ENCODE measurements around the gene UNC93A. TPM values are rescaled to one million over a fixed set of nuclear protein-coding genes. Genes with fewer than 3 reads are reported as not detected.

UNC93A gene
- total RNA-seq, 1 donor from 2014 or later, result not detected

- no peaks in the 10 kb centered on the region for H3K4me1 Mint-ChIP-seq (ENCODE audit: unreplicated experiment)
- H3K9me3 Mint-ChIP-seq (ENCODE audit: unreplicated experiment), result peaks cover 6% of the 10 kb centered on the region
- H3K4me3 Mint-ChIP-seq (ENCODE audit: unreplicated experiment), result no peak overlapping the region
- no peak for DNase-seq (ENCODE audit: extremely low spot score, unreplicated experiment)
- no peak overlapping the region for H3K27ac Mint-ChIP-seq (ENCODE audit: unreplicated experiment)
- H3K36me3 Mint-ChIP-seq (ENCODE audit: unreplicated experiment), result no peaks in the 10 kb centered on the region
- no peaks in the 10 kb centered on the region for H3K27me3 Mint-ChIP-seq (ENCODE audit: unreplicated experiment)
- no peak for TF ChIP-seq CTCF (IDR thresholded peaks at IDR 0.05)
Observed at GRCh38 chr6:167303675-167304625, 12.8 kb downstream of the UNC93A start.

GRCh38 chr6:167304912-167305311, 13.8 kb downstream of the UNC93A start:
- Mint-ChIP-seq H3K4me3 (ENCODE audit: unreplicated experiment) (no peak overlapping the region), H3K4me1 (ENCODE audit: unreplicated experiment) (no peaks in the 10 kb centered on the region), H3K27ac (ENCODE audit: unreplicated experiment) (no peak overlapping the region), H3K36me3 (ENCODE audit: unreplicated experiment) (no peaks in the 10 kb centered on the region), H3K9me3 (ENCODE audit: unreplicated experiment) (peaks cover 6% of the 10 kb centered on the region), H3K27me3 (ENCODE audit: unreplicated experiment) (no peaks in the 10 kb centered on the region)
- TF ChIP-seq CTCF (IDR thresholded peaks at IDR 0.05), result no peak
- DNase-seq (ENCODE audit: extremely low spot score, unreplicated experiment), result no peak

GRCh38 chr6:167305796-167306195, 14.7 kb downstream of the UNC93A start:
- DNase-seq (ENCODE audit: extremely low spot score, unreplicated experiment), result no peak
- H3K27me3 Mint-ChIP-seq (ENCODE audit: unreplicated experiment), result no peaks in the 10 kb centered on the region
- H3K9me3 Mint-ChIP-seq (ENCODE audit: unreplicated experiment), result peaks cover 6% of the 10 kb centered on the region
- H3K4me1 Mint-ChIP-seq (ENCODE audit: unreplicated experiment), result no peaks in the 10 kb centered on the region
- no peak overlapping the region for H3K27ac Mint-ChIP-seq (ENCODE audit: unreplicated experiment)
- no peaks in the 10 kb centered on the region for H3K36me3 Mint-ChIP-seq (ENCODE audit: unreplicated experiment)
- no peak for TF ChIP-seq CTCF (IDR thresholded peaks at IDR 0.05)
- no peak overlapping the region for H3K4me3 Mint-ChIP-seq (ENCODE audit: unreplicated experiment)

- Mint-ChIP-seq H3K36me3 (ENCODE audit: unreplicated experiment) (no peaks in the 10 kb centered on the region), H3K4me3 (ENCODE audit: unreplicated experiment) (no peak overlapping the region), H3K4me1 (ENCODE audit: unreplicated experiment) (no peaks in the 10 kb centered on the region), H3K9me3 (ENCODE audit: unreplicated experiment) (peaks cover 6% of the 10 kb centered on the region), H3K27me3 (ENCODE audit: unreplicated experiment) (no peaks in the 10 kb centered on the region), H3K27ac (ENCODE audit: unreplicated experiment) (no peak overlapping the region)
- DNase-seq (ENCODE audit: extremely low spot score, unreplicated experiment), result no peak
- no peak for TF ChIP-seq CTCF (IDR thresholded peaks at IDR 0.05)
Observed at GRCh38 chr6:167306401-167306998, 15.4 kb downstream of the UNC93A start.

- Mint-ChIP-seq H3K4me1 (ENCODE audit: unreplicated experiment) (no peaks in the 10 kb centered on the region), H3K9me3 (ENCODE audit: unreplicated experiment) (peaks cover 6% of the 10 kb centered on the region), H3K27me3 (ENCODE audit: unreplicated experiment) (no peaks in the 10 kb centered on the region), H3K36me3 (ENCODE audit: unreplicated experiment) (no peaks in the 10 kb centered on the region), H3K4me3 (ENCODE audit: unreplicated experiment) (no peak overlapping the region), H3K27ac (ENCODE audit: unreplicated experiment) (no peak overlapping the region)
- DNase-seq (ENCODE audit: extremely low spot score, unreplicated experiment), result no peak
- no peak for TF ChIP-seq CTCF (IDR thresholded peaks at IDR 0.05)
Observed at GRCh38 chr6:167307342-167307955, 16.3 kb downstream of the UNC93A start.

All from osteocyte (in vitro differentiated cells).